ENCODE results near the gene PARD3.

- TF ChIP-seq, protein P1, sequence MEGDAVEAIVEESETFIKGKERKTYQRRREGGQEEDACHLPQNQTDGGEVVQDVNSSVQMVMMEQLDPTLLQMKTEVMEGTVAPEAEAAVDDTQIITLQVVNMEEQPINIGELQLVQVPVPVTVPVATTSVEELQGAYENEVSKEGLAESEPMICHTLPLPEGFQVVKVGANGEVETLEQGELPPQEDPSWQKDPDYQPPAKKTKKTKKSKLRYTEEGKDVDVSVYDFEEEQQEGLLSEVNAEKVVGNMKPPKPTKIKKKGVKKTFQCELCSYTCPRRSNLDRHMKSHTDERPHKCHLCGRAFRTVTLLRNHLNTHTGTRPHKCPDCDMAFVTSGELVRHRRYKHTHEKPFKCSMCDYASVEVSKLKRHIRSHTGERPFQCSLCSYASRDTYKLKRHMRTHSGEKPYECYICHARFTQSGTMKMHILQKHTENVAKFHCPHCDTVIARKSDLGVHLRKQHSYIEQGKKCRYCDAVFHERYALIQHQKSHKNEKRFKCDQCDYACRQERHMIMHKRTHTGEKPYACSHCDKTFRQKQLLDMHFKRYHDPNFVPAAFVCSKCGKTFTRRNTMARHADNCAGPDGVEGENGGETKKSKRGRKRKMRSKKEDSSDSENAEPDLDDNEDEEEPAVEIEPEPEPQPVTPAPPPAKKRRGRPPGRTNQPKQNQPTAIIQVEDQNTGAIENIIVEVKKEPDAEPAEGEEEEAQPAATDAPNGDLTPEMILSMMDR (IDR thresholded peaks at IDR 0.05) = no peak
- no peak for TF ChIP-seq POLR2A (IDR thresholded peaks at IDR 0.05)
Observed at GRCh38 chr10:34522546-34522945, 292.6 kb downstream of the PARD3 start.
